ENCODE results near the gene CORO2B.

DNA sequence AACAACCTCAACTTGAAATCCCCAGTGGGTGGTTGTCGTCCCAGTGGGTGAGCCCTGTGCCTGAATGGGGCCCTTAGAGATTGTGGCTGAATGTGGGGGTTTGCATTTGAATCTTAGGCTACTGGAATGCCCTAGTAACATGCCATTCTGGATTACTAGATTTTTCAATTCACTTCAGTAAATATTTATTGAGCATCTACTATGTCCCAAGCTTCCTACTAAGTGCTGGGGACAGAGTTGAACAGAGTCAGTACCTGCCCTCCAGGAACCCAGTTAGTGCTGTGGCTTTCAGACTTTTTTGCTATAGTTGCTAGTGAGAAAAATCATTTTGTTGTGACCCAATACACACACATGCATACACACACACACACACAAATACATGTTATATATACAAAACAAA, 39.0 kb downstream of the CORO2B start:
- TF ChIP-seq, protein P1, sequence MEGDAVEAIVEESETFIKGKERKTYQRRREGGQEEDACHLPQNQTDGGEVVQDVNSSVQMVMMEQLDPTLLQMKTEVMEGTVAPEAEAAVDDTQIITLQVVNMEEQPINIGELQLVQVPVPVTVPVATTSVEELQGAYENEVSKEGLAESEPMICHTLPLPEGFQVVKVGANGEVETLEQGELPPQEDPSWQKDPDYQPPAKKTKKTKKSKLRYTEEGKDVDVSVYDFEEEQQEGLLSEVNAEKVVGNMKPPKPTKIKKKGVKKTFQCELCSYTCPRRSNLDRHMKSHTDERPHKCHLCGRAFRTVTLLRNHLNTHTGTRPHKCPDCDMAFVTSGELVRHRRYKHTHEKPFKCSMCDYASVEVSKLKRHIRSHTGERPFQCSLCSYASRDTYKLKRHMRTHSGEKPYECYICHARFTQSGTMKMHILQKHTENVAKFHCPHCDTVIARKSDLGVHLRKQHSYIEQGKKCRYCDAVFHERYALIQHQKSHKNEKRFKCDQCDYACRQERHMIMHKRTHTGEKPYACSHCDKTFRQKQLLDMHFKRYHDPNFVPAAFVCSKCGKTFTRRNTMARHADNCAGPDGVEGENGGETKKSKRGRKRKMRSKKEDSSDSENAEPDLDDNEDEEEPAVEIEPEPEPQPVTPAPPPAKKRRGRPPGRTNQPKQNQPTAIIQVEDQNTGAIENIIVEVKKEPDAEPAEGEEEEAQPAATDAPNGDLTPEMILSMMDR (conservative IDR thresholded peaks at IDR 0.05; ENCODE audit: low read depth, low read length) = no peak
- TF ChIP-seq RAD21 (IDR thresholded peaks at IDR 0.05; ENCODE audit: low read length) = no peak
- TF ChIP-seq, protein P2, sequence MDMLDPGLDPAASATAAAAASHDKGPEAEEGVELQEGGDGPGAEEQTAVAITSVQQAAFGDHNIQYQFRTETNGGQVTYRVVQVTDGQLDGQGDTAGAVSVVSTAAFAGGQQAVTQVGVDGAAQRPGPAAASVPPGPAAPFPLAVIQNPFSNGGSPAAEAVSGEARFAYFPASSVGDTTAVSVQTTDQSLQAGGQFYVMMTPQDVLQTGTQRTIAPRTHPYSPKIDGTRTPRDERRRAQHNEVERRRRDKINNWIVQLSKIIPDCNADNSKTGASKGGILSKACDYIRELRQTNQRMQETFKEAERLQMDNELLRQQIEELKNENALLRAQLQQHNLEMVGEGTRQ (IDR thresholded peaks at IDR 0.05; ENCODE audit: low read depth, low read length) = no peak
- TF ChIP-seq POLR2A (IDR thresholded peaks at IDR 0.05; ENCODE audit: low read depth, low read length) = no peak
- no peak for TF ChIP-seq SMC3 (IDR thresholded peaks at IDR 0.05; ENCODE audit: low read depth, low read length)
- no peak for TF ChIP-seq RCOR1 (IDR thresholded peaks at IDR 0.05; ENCODE audit: insufficient replicate concordance, low read length)
- no peak for TF ChIP-seq MAZ (IDR thresholded peaks at IDR 0.05; ENCODE audit: borderline replicate concordance, low read depth, low read length)
- TF ChIP-seq MXI1 (IDR thresholded peaks at IDR 0.05; ENCODE audit: borderline replicate concordance, low read depth, low read length) = no peak
- no peak for TF ChIP-seq RFX5 (IDR thresholded peaks at IDR 0.05; ENCODE audit: low read depth, low read length)
- no peak for TF ChIP-seq BHLHE40 (IDR thresholded peaks at IDR 0.05; ENCODE audit: low read depth, low read length)
- TF ChIP-seq MAFK (IDR thresholded peaks at IDR 0.05; ENCODE audit: low read depth, low read length) = no peak
- TF ChIP-seq FOS (IDR thresholded peaks at IDR 0.05; ENCODE audit: low read depth, low read length) = no peak
